Duodenal mucosa (tissue), 2 donors: ENCODE results near the gene CXCL17.

ENCODE experiments used
- H3K27ac ChIP-seq: one replicate; pipeline ENCODE4 v1.7.0; 2013; ENCODE audit warnings: low read depth, low read length
- H3K27me3 ChIP-seq, 2 donors: one replicate each; pipeline ENCODE4 v1.7.0; 2013; ENCODE audit warnings: low read length in 2 of 2, control low read depth in 1 of 2; ENCODE audit not compliant: insufficient read depth in 2 of 2, control insufficient read depth in 1 of 2
- H3K36me3 ChIP-seq, 2 donors: one replicate each; pipeline ENCODE4 v1.7.0; 2013; ENCODE audit warnings: low read length in 2 of 2, control low read depth in 1 of 2; ENCODE audit not compliant: insufficient read depth in 2 of 2, control insufficient read depth in 1 of 2
- H3K4me1 ChIP-seq, 2 donors: one replicate each; pipeline ENCODE4 v1.7.0; 2013; ENCODE audit warnings: low read length in 2 of 2, control low read depth in 1 of 2; ENCODE audit not compliant: insufficient read depth in 2 of 2, control insufficient read depth in 1 of 2
- H3K4me3 ChIP-seq, 2 donors: one replicate each; pipeline ENCODE4 v1.7.0; 2013; ENCODE audit warnings: low read length in 2 of 2, low read depth in 1 of 2
- H3K9ac ChIP-seq, 2 donors: one replicate each; pipeline ENCODE4 v1.7.0; 2013; ENCODE audit warnings: low read length in 2 of 2, low read depth in 1 of 2
- H3K9me3 ChIP-seq, 2 donors: one replicate each; pipeline ENCODE4 v1.7.0; 2013; ENCODE audit warnings: low read length in 2 of 2, control low read depth in 1 of 2; ENCODE audit not compliant: control insufficient read depth in 1 of 2

Gene CXCL17

DNA sequence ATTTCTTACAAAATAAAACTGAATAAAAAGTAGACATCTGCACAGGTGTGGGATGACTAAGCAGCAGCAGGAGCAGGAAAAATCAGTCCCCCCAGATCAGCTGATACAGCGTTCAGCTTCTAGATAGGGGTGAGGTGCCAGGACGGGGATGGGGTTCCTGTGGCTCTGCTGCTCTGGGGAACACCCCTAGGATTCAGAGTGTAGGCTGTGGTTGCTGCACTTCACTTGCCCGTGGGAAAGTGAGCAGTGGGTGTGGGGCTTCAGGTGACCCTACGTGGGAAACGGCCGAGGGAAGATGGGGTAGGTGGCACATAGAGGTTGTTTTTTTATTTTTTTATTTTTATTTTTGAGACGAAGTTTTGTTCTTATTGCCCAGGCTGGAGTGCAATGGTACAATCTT is 3.2 kb upstream of the CXCL17 start:
- no peak overlapping the region for H3K9ac ChIP-seq
- peaks cover 31 to 33% of the 10 kb centered on the region in 2 donors for H3K4me1 ChIP-seq
- H3K9me3 ChIP-seq = no peaks in the 10 kb centered on the region
- no peak overlapping the region for H3K4me3 ChIP-seq
- no peaks in the 10 kb centered on the region for H3K27me3 ChIP-seq
- H3K36me3 ChIP-seq = no peaks in the 10 kb centered on the region
- no peak overlapping the region for H3K27ac ChIP-seq

DNA sequence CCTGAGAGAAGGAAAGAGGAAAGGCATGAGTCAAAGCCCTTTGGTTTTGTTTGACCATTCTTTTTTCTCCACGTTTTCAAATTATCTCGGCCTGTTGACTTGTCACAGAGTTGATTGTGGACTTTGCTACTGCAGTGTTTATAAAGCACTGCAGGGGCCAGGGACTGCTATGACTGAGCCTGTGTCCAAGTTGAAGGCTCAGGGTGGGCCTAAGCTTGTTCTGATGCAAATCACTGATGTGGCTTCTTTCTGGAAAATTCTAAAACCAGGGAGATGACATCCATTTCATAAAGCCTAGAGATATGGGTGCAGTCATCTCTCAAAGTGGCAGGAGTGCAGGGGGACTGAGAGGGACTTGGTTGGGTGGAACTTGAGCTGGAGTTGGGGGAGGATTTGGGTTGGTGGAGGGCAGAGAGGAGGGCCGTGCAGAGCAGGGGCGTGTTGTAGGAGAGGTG is 1.2 kb upstream of the CXCL17 start:
- H3K4me1 ChIP-seq = peaks cover 28 to 32% of the 10 kb centered on the region in 2 donors
- no peak overlapping the region for H3K4me3 ChIP-seq
- H3K9me3 ChIP-seq = no peaks in the 10 kb centered on the region
- H3K27me3 ChIP-seq = no peaks in the 10 kb centered on the region
- no peak overlapping the region for H3K9ac ChIP-seq
- no peak overlapping the region for H3K27ac ChIP-seq
- no peaks in the 10 kb centered on the region for H3K36me3 ChIP-seq

DNA sequence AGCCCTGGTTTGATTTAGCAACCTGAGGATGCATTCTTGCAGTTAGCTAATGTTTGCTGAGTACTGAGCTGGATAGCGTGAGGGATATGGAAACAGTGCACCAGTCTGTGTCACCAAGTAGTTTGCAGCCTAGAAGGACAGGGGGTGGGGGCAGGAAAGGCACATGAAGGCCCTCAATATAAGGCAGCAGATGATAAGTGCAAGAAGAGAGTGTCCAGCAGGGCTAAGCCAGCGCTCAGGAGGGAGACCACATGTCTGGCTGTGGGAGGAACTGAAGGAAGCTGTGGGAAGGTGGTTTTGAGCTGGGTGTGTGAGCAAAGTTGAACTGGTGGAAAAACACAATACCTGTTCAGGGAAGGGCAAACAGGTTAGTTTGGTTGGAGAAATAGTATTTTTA is 1.7 kb downstream of the CXCL17 start:
- H3K4me1 ChIP-seq = peaks cover 28 to 32% of the 10 kb centered on the region in 2 donors
- H3K9me3 ChIP-seq = no peaks in the 10 kb centered on the region
- H3K9ac ChIP-seq = peak overlapping the region in 1 of 2 donors; percentile 32
- no peaks in the 10 kb centered on the region for H3K27me3 ChIP-seq
- no peaks in the 10 kb centered on the region for H3K36me3 ChIP-seq
- no peak overlapping the region for H3K4me3 ChIP-seq
- no peak overlapping the region for H3K27ac ChIP-seq

DNA sequence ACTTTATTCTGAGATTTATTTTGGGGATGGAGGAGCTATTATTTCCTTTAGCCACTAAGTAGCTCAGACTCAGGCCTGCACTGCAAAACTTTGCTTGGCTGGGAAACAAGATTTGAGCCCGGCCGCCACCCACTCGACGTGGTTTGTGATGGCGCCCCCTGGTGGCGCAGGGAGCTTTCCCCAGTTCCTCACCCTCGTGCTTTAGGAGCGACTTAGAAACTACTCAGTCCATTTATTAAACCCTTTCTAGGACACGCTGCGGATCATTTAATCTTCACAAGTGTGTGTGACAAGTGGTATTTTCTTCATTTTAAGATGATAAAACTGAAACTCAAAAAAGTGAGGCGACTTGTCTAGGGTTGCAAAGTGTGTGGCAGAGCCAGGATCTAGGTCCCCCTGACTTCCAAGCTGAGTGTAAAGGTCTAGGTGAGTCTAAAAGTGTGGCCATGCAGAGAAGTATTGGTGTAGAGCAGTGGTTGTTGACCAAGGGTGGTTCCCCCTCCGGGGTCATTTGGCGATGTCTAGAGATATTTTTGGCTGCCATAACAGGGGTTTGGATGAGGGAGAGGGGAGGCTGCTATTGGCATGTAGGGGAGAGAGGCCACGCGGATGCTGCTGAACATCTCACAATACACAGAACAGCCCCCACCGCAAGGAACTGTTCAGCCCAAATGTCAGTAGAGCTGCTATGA is 2.2 kb downstream of the CXCL17 start:
- no peaks in the 10 kb centered on the region for H3K9me3 ChIP-seq
- H3K9ac ChIP-seq = no peak overlapping the region
- peaks cover 28 to 32% of the 10 kb centered on the region in 2 donors for H3K4me1 ChIP-seq
- H3K4me3 ChIP-seq = no peak overlapping the region
- H3K36me3 ChIP-seq = no peaks in the 10 kb centered on the region
- no peaks in the 10 kb centered on the region for H3K27me3 ChIP-seq
- no peak overlapping the region for H3K27ac ChIP-seq

DNA sequence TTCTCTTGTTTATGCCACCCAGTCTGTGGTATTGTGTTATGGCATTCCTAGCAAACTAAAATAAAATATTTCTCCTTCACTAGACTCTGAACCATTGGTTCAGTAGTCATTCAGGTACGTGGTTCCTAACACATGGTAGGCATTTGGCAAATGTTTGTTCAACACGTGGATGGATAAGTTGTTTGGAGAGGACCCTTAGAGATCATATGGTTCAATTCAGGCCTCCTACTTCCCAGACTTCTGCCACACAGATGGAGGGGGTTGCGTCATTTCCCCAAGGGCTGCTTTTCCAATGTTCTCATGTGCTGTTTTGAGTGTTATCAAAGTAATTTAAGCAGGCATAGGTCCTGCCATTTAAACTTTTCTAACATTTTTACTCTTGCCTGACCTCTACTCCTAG is 6.7 kb downstream of the CXCL17 start:
- no peak overlapping the region for H3K27ac ChIP-seq
- no peak overlapping the region for H3K9ac ChIP-seq
- no peaks in the 10 kb centered on the region for H3K9me3 ChIP-seq
- peaks cover 15 to 20% of the 10 kb centered on the region in 2 donors for H3K4me1 ChIP-seq
- H3K27me3 ChIP-seq = no peaks in the 10 kb centered on the region
- H3K36me3 ChIP-seq = no peaks in the 10 kb centered on the region
- H3K4me3 ChIP-seq = no peak overlapping the region

DNA sequence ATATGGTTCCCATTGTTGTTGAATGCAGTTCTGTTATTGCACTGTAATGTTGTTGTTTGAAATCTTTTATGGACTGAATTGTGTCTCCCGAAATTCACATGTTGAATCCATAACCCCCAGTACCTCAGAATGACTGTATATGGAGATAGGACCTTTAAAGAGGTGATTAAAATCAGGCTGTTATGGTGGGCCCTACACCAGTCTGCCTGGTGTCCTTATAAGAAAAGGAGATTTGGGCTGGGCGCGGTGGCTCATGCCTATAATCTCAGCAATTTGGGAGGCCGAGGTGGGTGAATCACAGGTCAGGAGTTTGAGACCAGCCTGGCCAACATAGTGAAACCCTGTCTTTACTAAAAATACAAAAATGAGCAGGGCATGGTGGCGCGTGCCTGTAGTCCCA is 7.4 kb downstream of the CXCL17 start:
- no peak overlapping the region for H3K27ac ChIP-seq
- no peaks in the 10 kb centered on the region for H3K27me3 ChIP-seq
- no peak overlapping the region for H3K9ac ChIP-seq

DNA sequence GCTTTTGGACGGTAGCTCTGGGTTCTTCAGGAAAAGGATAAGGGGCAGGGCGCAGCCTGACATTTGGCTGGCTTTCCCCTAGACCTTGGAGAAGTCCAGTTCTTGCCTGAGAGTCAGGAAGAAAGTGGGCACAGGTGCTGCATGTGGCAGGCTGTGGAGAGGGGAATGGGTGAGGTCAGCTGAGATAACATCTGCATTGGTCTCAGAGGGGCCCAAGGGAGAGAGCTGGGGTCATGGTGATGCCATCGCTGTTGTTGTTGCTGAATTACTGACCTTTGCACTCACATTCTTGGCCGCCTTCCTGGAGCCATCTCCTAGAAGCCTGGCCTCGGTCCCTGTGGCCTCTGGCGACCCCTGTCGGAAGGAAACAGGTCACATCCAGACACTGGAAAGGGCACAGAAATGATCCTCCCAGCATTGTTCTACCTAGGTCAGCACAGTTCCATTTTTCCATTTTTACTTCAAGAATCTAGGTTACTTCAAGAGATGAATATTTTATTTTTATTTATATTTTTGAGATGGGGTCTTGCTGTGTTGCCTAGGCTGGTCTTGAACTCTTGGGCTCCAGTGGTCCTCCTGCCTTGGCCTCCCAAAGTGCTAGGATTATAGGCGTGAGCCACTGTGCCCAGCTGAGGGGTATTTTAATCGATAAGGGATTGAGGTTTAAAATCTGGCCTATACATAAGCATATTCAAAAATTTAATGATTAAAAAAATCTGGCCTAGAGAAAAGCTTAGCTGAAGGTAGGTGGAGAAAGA is 9.1 kb downstream of the CXCL17 start:
- Histone ChIP-seq H3K4me3 (no peak overlapping the region), H3K9me3 (no peaks in the 10 kb centered on the region), H3K27ac (no peak overlapping the region), H3K4me1 (peaks cover 6 to 12% of the 10 kb centered on the region in 2 donors), H3K36me3 (no peaks in the 10 kb centered on the region), H3K9ac (no peak overlapping the region), H3K27me3 (no peaks in the 10 kb centered on the region)

More for the DNA sequence above, 7.4 kb downstream of the CXCL17 start:
- Histone ChIP-seq H3K36me3 (no peaks in the 10 kb centered on the region), H3K4me3 (no peak overlapping the region), H3K4me1 (peaks cover 8 to 13% of the 10 kb centered on the region in 2 donors), H3K9me3 (no peaks in the 10 kb centered on the region)

DNA sequence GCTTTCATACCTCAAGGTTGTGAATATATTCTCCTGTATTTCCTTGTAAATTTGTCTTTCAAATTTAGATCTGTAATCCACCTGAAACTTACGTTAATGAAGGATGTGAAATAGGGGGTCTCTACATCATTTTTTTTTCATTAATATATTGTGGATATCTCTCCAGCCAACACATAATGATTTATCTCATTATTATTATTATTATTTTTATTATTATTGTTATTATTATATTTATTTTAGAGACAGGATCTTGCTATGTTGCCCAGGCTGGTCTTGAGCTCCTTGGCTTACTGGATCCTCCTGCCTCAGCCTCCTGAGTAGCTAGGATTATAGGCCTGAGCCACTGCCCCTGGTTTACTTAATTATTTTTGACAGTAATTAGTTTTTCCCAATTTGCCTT is 11.3 kb downstream of the CXCL17 start:
- H3K27me3 ChIP-seq = no peaks in the 10 kb centered on the region
- H3K9ac ChIP-seq = no peak overlapping the region
- H3K36me3 ChIP-seq = no peaks in the 10 kb centered on the region
- H3K4me1 ChIP-seq = peaks cover 6 to 12% of the 10 kb centered on the region in 2 donors
- no peak overlapping the region for H3K4me3 ChIP-seq
- no peaks in the 10 kb centered on the region for H3K9me3 ChIP-seq
- H3K27ac ChIP-seq = no peak overlapping the region

DNA sequence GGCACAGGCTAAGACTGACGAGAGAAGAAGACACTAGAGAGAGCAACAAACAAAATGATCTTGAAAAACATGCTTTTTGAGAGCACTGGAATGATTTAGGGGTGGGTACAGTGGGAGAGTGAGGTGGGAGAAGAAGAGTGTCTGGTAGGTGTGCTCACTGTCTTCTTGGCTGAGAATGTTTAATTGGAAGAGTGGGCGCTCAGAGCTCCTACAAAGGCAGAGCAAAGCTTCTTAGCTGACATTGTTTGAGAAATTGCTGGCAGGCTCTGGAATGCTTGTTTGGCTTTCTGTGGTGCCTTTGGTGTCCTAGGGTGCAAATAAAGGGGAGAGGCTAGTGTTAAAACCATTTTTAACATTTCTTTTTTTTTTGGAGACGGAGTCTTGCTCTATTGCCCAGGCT is 14.1 kb downstream of the CXCL17 start:
- no peak overlapping the region for H3K4me3 ChIP-seq
- H3K27me3 ChIP-seq = no peaks in the 10 kb centered on the region
- H3K36me3 ChIP-seq = no peaks in the 10 kb centered on the region
- H3K4me1 ChIP-seq = peaks cover 15 to 16% of the 10 kb centered on the region in 2 donors
- no peaks in the 10 kb centered on the region for H3K9me3 ChIP-seq
- H3K9ac ChIP-seq = no peak overlapping the region
- no peak overlapping the region for H3K27ac ChIP-seq

DNA sequence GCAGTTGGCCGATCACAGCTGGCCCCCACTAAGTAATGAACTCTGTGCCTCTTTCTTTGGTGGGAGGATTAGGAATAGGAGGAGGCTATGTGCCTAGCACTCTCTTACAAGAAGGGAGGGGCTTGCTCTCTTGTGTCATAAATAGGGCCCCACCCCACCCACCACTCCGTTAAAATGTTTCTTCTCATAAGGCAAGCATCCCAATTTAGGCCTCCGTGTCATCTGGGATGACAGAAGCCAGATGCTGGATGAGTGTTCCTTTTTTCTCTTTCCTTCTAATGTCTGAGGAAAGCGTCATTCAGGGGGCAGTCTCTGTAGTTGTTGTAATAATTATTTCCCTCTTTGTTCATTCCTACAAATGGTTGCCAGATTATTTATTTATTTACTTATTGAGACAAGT is 15.4 kb downstream of the CXCL17 start, which contains the start of gene LIPE:
TSS of gene LIPE (minus strand) at position 76 of the 400 bp plus-strand sequence. CDS start 239 bp downstream, outside the sequence.
- no peaks in the 10 kb centered on the region for H3K27me3 ChIP-seq
- no peaks in the 10 kb centered on the region for H3K36me3 ChIP-seq
- no peak within 1 kb of the TSS for H3K9ac ChIP-seq
- no peak within 1 kb of the TSS for H3K4me3 ChIP-seq
- no peaks in the 10 kb centered on the region for H3K9me3 ChIP-seq
- peaks cover 14 to 18% of the 10 kb centered on the region in 2 donors for H3K4me1 ChIP-seq
- no peak within 1 kb of the TSS for H3K27ac ChIP-seq
